Loucy (cell line): Measurements from ENCODE around the gene CCDC134.

Experiments
- CTCF ChIP-seq: fragments of 200-600 bp; sonication (generic); conservative IDR thresholded peaks from 2 replicates; pipeline ENCODE4 v1.5.1; 2014; ENCODE audit warnings: mild to moderate bottlenecking, antibody characterized with exemption, low read length
- EZH2phosphoT487 ChIP-seq: fragments of 200-600 bp; IDR thresholded peaks from 2 replicates; pipeline ENCODE4 v1.6.1; 2018; ENCODE audit warnings: antibody characterized with exemption, mild to moderate bottlenecking, moderate library complexity, borderline replicate concordance

DNA sequence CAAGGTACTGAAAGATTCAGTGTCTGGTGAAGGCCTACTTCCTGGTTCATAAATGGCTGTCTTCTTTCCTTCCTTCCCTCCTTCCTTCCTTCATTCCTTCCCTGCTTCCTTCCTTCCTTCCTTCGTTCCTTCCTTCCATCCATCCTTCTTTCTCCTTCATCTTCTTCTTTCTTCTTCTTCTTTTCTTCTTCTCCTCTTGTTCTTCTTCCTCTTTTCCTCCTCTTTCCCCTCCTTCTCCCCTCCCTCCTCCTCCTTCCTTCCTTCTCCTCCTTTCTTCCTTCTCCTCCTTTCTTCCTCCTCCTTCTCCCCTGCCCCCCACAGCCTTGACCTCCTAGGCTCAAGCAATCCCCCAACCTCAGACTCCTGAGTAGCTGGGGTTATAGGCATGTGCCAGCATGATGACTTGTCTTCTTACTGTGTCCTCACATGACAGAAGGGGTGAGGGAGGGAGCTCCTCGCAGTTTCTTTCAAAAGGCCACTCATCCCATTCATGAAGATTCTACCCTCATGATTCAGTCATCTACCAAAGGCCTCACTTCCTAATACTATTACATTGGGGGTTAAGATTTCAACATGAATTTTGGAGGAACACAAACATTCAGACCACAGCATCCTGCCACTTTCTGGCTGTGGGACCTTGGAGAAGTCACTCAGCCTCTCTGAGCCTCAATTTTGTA, 22.6 kb upstream of the CCDC134 start:
- TF ChIP-seq CTCF, result no peak
- TF ChIP-seq EZH2phosphoT487, result no peak
